ENCODE results near the gene SHISAL1.

Gene SHISAL1

DNA sequence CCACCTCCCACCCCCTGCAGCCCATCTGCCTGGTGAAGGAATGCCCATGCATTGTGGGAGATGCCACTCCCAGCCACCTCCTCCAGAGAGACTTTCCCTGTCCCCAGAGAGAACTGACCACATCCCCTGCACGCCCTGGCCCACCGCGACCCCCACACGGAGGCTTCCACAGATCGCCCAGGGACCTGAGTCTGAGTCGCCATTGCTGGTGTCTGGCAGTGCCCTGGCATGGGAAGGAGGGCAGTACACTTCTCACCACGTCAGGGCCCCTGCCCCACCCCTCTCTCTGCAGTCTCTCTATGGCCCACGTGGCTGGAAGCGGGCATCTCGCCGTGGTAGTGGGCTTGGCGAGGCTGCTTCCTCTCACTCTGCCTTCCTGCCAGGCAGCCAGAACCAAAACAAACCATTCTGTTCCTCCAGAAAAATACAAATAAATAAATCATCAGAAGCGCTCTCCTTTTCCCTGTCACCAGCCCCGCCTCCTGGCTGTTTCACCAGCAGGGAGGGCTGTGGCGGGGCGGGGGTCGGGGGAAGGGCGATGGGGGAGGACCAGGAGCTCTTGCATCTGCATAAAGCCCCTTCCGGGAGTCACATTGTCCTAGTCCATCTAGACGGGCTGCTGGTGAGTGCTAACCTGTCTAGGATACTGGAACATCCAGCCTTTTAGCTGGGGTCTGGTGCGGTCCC is 20.9 kb downstream of the SHISAL1 start:
- Mint-ChIP-seq H3K27ac (no peak overlapping the region), H3K27me3 (peaks cover 8% of the 10 kb centered on the region), H3K4me1 (ENCODE audit: low read depth) (peaks cover 10% of the 10 kb centered on the region), H3K4me3 (no peak overlapping the region), H3K36me3 (ENCODE audit: low read depth) (no peaks in the 10 kb centered on the region), H3K9me3 (no peaks in the 10 kb centered on the region)
- intact Hi-C loops (cut with micrococcal nuclease): no loop called here

DNA sequence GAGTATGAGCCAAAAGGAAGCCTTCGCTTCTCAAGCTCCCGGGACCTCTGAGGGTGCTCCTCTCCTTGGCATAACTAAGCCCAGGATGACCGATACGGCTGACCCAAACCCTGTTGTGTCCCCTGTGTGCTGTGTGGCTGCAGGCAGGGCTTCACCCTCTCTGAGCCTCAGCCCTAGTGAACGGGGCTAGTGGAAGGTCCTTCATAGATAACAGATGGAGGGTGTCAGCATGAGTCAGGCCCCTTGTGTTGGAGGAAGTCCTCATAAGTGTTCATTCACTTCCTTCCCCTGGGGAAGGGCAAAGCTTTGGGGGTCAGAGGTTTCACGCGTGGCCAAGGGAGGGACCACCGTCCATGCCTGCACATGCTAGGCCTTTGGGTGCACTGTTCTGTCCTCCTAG is 21.5 kb downstream of the SHISAL1 start:
- Mint-ChIP-seq H3K4me1 (ENCODE audit: low read depth) (peaks cover 10% of the 10 kb centered on the region), H3K36me3 (ENCODE audit: low read depth) (no peaks in the 10 kb centered on the region), H3K4me3 (no peak overlapping the region)

DNA sequence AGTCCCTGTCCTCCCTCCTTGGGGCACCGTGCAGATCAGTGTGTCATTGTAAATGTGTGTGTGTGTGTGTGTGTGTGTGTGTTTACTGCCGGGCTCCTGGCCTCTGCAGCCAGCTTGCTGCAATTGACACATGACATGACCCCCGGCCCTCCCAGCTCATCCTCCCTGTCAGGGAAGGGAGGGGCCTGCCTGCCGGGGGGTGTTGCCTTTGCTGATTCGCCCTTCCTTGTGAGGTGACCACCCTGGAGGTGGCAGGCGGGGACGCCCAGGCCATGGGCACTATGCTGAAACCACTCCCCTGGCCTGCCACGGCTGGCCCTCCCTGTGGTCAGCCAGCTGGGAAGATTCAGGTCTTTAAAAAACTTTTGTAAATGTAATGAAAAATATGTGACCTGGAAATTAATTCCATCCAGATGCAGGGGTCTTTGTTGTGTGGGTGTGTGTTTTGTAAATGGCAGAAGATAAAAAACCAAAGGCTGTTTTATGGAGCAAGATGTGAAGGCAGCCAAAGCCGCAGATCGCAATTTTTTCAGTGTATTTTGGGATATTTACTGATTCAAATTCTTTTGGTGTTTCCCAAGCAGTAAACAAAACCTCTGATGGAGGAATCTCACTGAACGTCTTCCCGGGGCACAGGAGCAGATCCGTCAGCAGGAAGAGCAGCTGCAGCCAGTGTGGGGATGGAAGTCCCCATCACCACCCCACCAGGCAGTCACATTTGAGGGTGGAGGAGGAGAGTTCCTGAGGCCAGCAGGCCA is 23.2 kb downstream of the SHISAL1 start:
- Mint-ChIP-seq H3K4me3 (no peak overlapping the region), H3K27ac (no peak overlapping the region), H3K36me3 (ENCODE audit: low read depth) (no peaks in the 10 kb centered on the region), H3K27me3 (peaks cover 11% of the 10 kb centered on the region), H3K9me3 (no peaks in the 10 kb centered on the region), H3K4me1 (ENCODE audit: low read depth) (peaks cover 10% of the 10 kb centered on the region)
- intact Hi-C loops (cut with micrococcal nuclease): no loop called here

More for the DNA sequence above, 21.5 kb downstream of the SHISAL1 start:
- Mint-ChIP-seq H3K9me3 (no peaks in the 10 kb centered on the region), H3K27ac (no peak overlapping the region), H3K27me3 (peaks cover 8% of the 10 kb centered on the region)
- intact Hi-C loops (cut with micrococcal nuclease): no loop called here

DNA sequence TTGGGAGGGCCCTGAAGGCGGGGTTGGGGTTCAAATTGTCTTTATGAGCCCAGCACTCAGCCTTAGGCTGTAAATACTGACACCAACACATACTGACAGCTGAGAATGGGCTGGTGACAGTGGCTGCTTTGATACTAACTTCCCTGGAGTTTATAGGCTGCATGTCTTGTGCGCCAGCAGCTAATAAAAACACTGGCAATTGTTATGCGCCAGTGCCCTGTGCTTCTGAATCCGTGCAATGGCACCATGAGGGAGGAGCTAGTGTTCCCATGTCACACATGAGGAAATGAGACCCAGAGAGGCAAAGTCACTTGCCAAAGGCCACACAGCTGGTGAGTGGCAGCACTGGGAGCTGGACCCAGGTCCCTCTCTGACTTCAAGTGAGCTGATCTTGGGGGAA is 23.8 kb downstream of the SHISAL1 start:
- intact Hi-C loops (cut with micrococcal nuclease): no loop called here
- Mint-ChIP-seq H3K4me3 (no peak overlapping the region), H3K27ac (no peak overlapping the region), H3K9me3 (no peaks in the 10 kb centered on the region), H3K4me1 (ENCODE audit: low read depth) (peaks cover 10% of the 10 kb centered on the region), H3K27me3 (peaks cover 7% of the 10 kb centered on the region), H3K36me3 (ENCODE audit: low read depth) (no peaks in the 10 kb centered on the region)

DNA sequence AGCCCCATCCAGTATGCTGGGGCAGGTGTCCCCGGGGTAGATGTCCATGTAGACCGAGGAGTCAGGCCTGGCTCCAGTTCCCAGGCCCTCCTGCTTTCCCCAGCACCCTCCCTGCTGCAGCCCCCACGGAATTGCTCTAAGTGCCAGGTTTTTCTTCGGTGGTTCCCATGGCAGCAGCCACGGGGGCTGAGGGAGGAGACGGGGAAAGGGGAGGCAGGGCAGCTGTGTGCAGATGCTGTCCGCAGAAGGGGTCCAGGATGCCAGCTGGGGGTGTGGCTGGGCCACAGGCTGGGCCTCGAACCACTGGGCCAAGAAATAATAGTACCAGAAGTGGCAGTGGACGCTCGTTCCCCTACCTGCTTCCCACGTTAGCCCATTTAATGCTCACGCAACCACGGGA is 25.0 kb downstream of the SHISAL1 start:
- Mint-ChIP-seq H3K36me3 (ENCODE audit: low read depth) (no peaks in the 10 kb centered on the region), H3K4me1 (ENCODE audit: low read depth) (peaks cover 10% of the 10 kb centered on the region), H3K27me3 (peaks cover 9% of the 10 kb centered on the region), H3K9me3 (no peaks in the 10 kb centered on the region), H3K4me3 (no peak overlapping the region), H3K27ac (no peak overlapping the region)
- intact Hi-C loops (cut with micrococcal nuclease): no loop called here

DNA sequence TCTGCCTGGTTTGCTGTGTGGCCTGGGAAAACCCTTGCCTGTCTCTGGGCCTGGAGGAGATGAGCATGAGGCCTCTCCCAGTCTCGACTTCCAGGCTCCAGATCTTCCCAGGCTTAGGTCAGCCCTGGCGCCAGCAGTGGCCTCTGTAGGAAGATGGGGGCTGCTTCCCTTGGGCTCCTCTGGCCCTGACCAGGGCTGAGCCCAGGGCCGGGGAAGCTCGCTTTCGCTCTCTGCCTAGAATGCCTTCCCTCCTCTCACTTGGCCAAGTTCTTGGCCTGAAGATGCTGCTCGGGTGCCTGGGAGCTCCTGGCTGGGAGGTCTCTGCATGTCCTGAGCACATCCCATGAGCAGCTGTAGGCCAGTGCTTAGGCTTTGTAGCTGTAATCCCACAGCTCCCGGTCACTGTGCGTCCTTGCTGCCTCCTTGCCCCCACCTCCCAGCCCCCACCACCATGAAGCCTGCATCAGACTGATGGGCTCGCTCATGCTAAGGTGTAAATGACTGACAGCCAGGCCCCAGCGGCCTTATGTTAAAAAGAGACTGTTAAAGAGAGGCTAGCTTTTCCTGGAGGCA is 25.5 kb downstream of the SHISAL1 start:
- no peak overlapping the region for H3K4me3 Mint-ChIP-seq
- no peaks in the 10 kb centered on the region for H3K9me3 Mint-ChIP-seq
- no peak overlapping the region for H3K27ac Mint-ChIP-seq
- H3K4me1 Mint-ChIP-seq (ENCODE audit: low read depth): peaks cover 10% of the 10 kb centered on the region
- no peaks in the 10 kb centered on the region for H3K36me3 Mint-ChIP-seq (ENCODE audit: low read depth)
- H3K27me3 Mint-ChIP-seq: peaks cover 12% of the 10 kb centered on the region
- intact Hi-C loops (cut with micrococcal nuclease): no loop called here

DNA sequence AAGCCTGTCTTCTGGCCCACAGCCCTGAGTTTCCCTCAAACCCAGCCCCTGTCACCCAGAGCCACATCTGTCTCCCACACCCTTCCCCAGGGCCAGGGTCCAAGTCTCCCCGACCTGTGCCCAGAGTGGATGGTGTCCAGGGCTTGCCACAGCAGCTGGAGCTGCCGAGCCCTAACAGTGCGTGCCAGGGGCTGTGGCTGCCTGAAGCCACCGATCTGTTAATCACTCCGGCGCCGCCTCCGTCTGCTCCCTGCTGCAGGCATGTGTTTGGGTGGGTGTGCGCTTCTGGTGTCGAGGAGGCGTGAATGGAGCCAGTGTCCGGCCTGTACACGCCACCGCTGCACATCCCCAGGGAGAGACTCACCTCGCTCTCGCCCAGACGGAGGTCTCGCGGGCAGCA is 26.1 kb downstream of the SHISAL1 start:
- Mint-ChIP-seq H3K27me3 (peaks cover 12% of the 10 kb centered on the region), H3K9me3 (no peaks in the 10 kb centered on the region), H3K27ac (no peak overlapping the region), H3K36me3 (ENCODE audit: low read depth) (no peaks in the 10 kb centered on the region), H3K4me3 (no peak overlapping the region), H3K4me1 (ENCODE audit: low read depth) (peaks cover 6% of the 10 kb centered on the region)
- intact Hi-C loops (cut with micrococcal nuclease): no loop called here

DNA sequence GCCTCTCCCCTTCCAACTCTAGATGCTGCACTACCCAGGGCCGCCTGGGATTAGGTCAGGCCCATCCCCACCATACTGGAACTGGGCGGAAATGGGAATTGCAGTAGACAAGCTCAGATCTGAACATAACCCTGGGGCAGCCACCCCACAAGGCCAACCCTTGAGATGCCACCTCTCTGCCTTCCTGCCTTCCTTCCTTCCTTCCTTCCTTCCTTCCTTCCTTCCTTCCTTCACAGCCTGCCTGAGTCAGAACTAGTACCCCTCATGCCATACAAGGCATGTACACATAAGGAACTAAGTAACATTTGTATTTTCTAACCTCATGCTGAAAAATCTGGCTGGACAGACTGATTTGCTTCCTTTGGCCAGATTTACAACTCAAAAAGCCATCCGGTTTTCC is 28.0 kb downstream of the SHISAL1 start:
- intact Hi-C loops (cut with micrococcal nuclease): no loop called here
- peaks cover 16% of the 10 kb centered on the region for H3K27me3 Mint-ChIP-seq
- H3K9me3 Mint-ChIP-seq: no peaks in the 10 kb centered on the region
- no peak overlapping the region for H3K27ac Mint-ChIP-seq
- no peaks in the 10 kb centered on the region for H3K4me1 Mint-ChIP-seq (ENCODE audit: low read depth)
- no peak overlapping the region for H3K4me3 Mint-ChIP-seq
- H3K36me3 Mint-ChIP-seq (ENCODE audit: low read depth): no peaks in the 10 kb centered on the region

DNA sequence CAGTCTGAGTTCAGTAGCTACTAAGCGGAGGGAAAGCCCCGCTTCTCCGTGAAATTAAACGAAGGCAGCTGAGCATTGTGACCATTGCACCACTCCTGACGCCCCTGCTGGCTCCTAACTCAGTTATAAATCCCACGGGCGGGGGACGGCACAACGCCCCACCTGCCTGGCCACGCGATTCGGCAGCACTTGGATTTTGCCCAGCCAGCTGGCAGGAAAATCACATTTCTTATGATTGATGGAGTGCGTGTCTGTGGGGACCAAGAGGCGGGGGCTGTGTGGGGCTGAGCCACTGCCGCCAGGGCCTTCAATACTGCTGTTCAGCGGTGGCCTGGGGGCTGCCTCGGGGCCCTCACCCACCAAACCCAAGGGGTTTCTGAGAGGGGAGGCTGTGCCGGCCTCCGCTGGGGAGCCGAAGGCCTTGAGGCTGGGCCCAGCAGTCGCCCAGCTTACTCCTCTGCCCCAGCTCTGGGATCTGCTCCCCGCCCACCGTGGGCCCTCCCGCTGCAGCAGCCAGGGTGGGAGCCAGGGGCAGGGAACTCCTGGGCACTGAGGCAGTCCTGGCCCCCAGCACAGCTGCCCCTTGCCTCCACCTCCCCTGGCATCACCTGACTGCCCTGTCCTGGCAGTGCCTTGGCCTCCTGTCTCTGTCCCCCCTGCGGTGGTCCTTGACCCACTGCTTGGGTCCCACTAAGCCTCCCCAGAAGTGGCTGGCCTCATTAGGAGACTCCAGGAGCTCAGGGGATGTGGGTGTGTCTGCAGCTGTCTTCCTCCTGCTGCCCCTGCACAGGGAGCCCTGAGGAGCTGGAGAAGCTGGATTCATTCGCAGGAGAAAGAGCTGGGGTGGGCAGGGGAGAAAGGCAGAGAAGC is 30.7 kb downstream of the SHISAL1 start:
- H3K36me3 Mint-ChIP-seq (ENCODE audit: low read depth): no peaks in the 10 kb centered on the region
- intact Hi-C loops (cut with micrococcal nuclease): no loop called here
- no peak overlapping the region for H3K27ac Mint-ChIP-seq
- H3K4me1 Mint-ChIP-seq (ENCODE audit: low read depth): no peaks in the 10 kb centered on the region
- no peak overlapping the region for H3K4me3 Mint-ChIP-seq
- peaks cover 26% of the 10 kb centered on the region for H3K27me3 Mint-ChIP-seq
- H3K9me3 Mint-ChIP-seq: no peaks in the 10 kb centered on the region

DNA sequence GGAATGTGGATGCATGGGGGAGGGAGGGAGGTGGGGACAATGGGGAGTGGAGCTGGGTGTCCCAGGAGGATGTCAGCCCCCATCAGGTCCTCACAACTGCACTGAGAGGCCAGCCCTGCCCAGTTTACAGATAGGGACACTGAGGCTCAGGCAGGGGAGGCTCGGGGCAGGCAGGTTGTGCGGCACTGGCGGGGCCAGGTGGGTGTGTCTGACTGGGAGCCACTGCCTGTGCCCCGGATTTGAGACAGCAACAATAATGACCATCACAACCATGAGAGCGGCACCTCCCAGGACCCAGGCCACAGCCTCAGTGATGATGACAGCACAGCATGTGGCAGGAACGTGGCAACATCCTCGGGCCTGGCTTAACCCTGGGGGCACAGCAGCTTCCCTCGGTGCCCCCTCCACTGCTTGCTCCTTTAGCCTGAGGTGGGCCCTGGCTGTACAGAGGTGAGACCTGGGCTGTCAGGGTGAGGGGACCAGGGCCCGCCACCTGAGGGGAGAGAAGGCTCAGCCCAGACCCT is 32.0 kb downstream of the SHISAL1 start:
- no peak overlapping the region for H3K27ac Mint-ChIP-seq
- no peaks in the 10 kb centered on the region for H3K4me1 Mint-ChIP-seq (ENCODE audit: low read depth)
- H3K27me3 Mint-ChIP-seq: peaks cover 28% of the 10 kb centered on the region
- no peaks in the 10 kb centered on the region for H3K9me3 Mint-ChIP-seq
- H3K36me3 Mint-ChIP-seq (ENCODE audit: low read depth): no peaks in the 10 kb centered on the region
- intact Hi-C loops (cut with micrococcal nuclease): no loop called here
- H3K4me3 Mint-ChIP-seq: no peak overlapping the region

DNA sequence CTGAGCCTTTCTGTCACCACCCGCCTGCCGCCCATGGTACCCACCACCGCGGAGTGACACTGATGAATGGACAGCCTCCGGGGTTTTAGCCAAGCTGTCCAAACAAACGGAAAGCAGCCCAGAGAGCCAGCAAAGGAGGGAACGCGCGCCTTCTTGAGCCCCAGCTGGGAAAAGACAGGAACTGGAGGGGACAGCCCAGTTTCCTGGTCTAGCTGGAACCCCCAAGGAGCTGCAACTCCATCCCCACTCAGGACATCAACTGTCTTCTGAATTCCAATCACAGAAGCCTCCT is 33.7 kb downstream of the SHISAL1 start:
- H3K27ac Mint-ChIP-seq: no peak overlapping the region
- H3K9me3 Mint-ChIP-seq: no peaks in the 10 kb centered on the region
- no peaks in the 10 kb centered on the region for H3K4me1 Mint-ChIP-seq (ENCODE audit: low read depth)
- intact Hi-C loops (cut with micrococcal nuclease): no loop called here
- no peaks in the 10 kb centered on the region for H3K36me3 Mint-ChIP-seq (ENCODE audit: low read depth)
- H3K4me3 Mint-ChIP-seq: no peak overlapping the region
- H3K27me3 Mint-ChIP-seq: peaks cover 25% of the 10 kb centered on the region

DNA sequence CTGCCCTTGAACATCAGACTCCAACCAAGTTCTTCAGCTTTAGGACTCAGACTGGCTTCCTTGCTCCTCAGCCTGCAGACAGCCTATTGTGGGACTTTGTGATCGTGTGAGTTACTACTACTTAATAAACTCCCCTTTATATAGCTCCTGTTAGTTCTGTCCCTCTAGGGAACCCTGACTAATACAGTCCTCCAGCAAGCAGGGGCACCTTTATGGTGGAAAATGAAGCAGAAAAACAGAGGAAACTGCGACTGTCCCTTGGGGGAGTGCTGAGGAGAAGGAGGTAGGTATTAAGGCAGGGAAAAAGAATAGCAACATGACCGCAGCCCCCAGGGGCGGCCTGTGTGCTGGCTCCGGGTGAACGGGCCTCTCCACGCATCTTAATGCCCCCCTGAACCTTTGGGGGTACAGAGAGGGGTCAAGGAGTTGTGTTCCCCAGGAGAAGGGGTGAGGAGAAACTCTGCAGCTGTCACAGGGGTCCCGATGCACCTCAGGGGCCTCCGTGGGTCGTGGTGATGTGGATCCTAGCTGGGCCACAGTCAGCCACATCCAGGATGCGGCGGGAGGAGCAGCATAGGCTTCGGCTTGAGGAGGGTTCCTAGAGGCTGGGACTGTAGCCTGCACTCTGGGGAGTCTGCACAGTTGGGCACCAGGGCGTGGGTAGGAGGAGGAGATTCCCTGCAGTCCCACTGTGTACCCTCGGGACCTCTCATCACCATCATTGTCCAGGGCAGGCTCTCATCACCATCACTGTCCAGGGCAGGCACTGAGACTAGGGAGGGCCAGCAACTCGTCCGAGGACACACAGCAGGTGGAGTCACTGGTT is 34.3 kb downstream of the SHISAL1 start:
- Mint-ChIP-seq H3K4me3 (no peak overlapping the region), H3K36me3 (ENCODE audit: low read depth) (no peaks in the 10 kb centered on the region), H3K27ac (no peak overlapping the region), H3K4me1 (ENCODE audit: low read depth) (no peaks in the 10 kb centered on the region), H3K9me3 (no peaks in the 10 kb centered on the region), H3K27me3 (peaks cover 25% of the 10 kb centered on the region)
- intact Hi-C loops (cut with micrococcal nuclease): no loop called here

DNA sequence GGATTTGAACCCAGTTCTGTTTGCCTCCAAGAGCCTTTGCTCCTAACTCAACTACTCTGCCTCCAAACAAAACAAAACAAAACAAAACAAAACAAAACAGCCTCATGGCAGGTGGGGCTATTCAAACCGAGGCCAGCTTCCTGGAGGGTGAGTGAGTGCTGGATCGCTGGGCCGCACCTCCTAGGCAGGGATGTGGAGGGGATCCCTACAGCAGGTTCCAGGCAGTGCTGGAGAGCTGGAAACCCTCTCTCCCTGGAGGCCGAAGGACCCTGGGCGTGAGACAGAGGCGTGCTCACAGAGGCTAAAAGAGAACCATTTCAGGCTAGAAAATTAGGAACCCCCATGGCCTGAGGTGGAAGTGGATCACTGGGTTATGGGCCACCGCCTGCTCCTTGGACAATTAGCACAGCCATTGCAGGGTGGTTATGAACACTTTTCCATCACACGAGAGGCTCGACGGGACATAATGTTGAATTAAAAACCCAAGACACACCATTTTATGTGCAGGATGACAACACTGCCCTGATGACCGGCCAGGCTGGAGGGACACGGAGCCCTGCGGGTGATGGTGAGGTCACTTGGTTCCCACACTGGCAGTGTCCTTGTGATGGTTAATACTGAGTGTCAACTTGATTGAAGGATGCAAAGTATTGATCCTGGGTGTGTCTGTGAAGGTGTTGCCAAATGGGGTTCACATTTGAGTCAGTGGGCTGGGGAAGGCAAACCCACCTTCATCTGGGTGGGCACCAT is 35.2 kb downstream of the SHISAL1 start:
- Mint-ChIP-seq H3K4me3 (no peak overlapping the region), H3K27me3 (peaks cover 20% of the 10 kb centered on the region), H3K9me3 (no peaks in the 10 kb centered on the region), H3K4me1 (ENCODE audit: low read depth) (no peaks in the 10 kb centered on the region), H3K27ac (no peak overlapping the region), H3K36me3 (ENCODE audit: low read depth) (no peaks in the 10 kb centered on the region)
- intact Hi-C loops (cut with micrococcal nuclease): no loop called here
